SU-DHL-6 (cell line): Measurements from ENCODE around the gene PDSS1.

Source experiments
- H2AFZ ChIP-seq: fragments of 200-600 bp; sonication (generic); 2 replicates; pipeline ENCODE4 v1.6.1; 2014; ENCODE audit warnings: low read depth, mild to moderate bottlenecking, moderate library complexity, mixed read lengths, antibody characterized with exemption, low read length; ENCODE audit not compliant: severe bottlenecking
- H3F3A ChIP-seq: fragments of 200-600 bp; shearing (Covaris generic); 2 replicates; pipeline ENCODE4 v1.6.0; 2016; ENCODE audit warnings: antibody characterized with exemption, mild to moderate bottlenecking; ENCODE audit not compliant: insufficient read depth
- H3K27ac ChIP-seq: fragments of 200-600 bp; sonication (generic); 2 replicates; pipeline ENCODE4 v1.5.1; 2016; ENCODE audit warnings: low read depth, mild to moderate bottlenecking, low read length, moderate library complexity, mixed read lengths
- H3K27me3 ChIP-seq: fragments of 200-600 bp; sonication (generic), shearing (Covaris generic); 2 replicates; pipeline ENCODE4 v1.6.0; 2014; ENCODE audit warnings: mild to moderate bottlenecking, low read length
- H3K36me3 ChIP-seq: fragments of 200-600 bp; sonication (generic); 2 replicates; pipeline ENCODE4 v1.6.1; 2014; ENCODE audit warnings: mild to moderate bottlenecking, low read length, mixed read lengths
- H3K4me2 ChIP-seq: fragments of 300-600, 200-600 bp; shearing (Covaris generic), sonication (generic); 2 replicates; pipeline ENCODE4 v1.6.0; 2014; ENCODE audit warnings: low read length, low read depth, mild to moderate bottlenecking; ENCODE audit not compliant: poor library complexity, severe bottlenecking
- H3K4me3 ChIP-seq: fragments of 200-600 bp; sonication (generic); 2 replicates; pipeline ENCODE4 v1.5.1; 2014; ENCODE audit warnings: antibody characterized with exemption, low read length, mild to moderate bottlenecking, mixed read lengths; ENCODE audit not compliant: insufficient read depth, poor library complexity, severe bottlenecking
- H3K79me2 ChIP-seq: fragments of 200-600 bp; sonication (generic); 2 replicates; pipeline ENCODE4 v1.6.1; 2014; ENCODE audit warnings: mild to moderate bottlenecking, low read length, moderate library complexity; ENCODE audit not compliant: insufficient read depth
- H3K9ac ChIP-seq: fragments of 200-600 bp; sonication (generic); 2 replicates; pipeline ENCODE4 v1.7.0; 2014; ENCODE audit warnings: mild to moderate bottlenecking, low read length
- H3K9me2 ChIP-seq: fragments of 200-600 bp; sonication (generic); replicated peaks from 2 replicates; pipeline ENCODE4 v1.6.1; 2014; ENCODE audit warnings: low read length; ENCODE audit not compliant: insufficient read depth
- H3K9me3 ChIP-seq: fragments of 200-600 bp; sonication (generic); 2 replicates; pipeline ENCODE4 v1.6.1; 2014; ENCODE audit warnings: low read length, mixed read lengths; ENCODE audit not compliant: insufficient read depth
- H4K20me1 ChIP-seq: fragments of 200-600 bp; sonication (generic); 2 replicates; pipeline ENCODE4 v1.6.1; 2014; ENCODE audit warnings: low read depth, mild to moderate bottlenecking, antibody characterized with exemption, low read length, moderate library complexity, mixed read lengths
- CTCF ChIP-seq: fragments of 200-600 bp; sonication (generic); IDR thresholded peaks from one replicate; pipeline ENCODE4 v1.5.1; 2017; ENCODE audit warnings: antibody characterized with exemption, mild to moderate bottlenecking, low read length, moderate library complexity; ENCODE audit not compliant: insufficient read depth, poor library complexity, severe bottlenecking
- EZH2phosphoT487 ChIP-seq: fragments of 200-600 bp; sonication (generic), shearing (Covaris generic); conservative IDR thresholded peaks from 2 replicates; pipeline ENCODE4 v1.6.1; 2018; ENCODE audit warnings: mild to moderate bottlenecking, antibody characterized with exemption, low read length, moderate library complexity, mixed read lengths

PDSS1 gene

GRCh38 chr10:26739071-26739631 is 41.6 kb downstream of the PDSS1 start:
- no peaks in the 10 kb centered on the region for H4K20me1 ChIP-seq
- no peaks in the 10 kb centered on the region for H3K9me2 ChIP-seq
- peak overlapping the region; percentile 88 for H3K27ac ChIP-seq
- no peaks in the 10 kb centered on the region for H3K27me3 ChIP-seq
- H3K79me2 ChIP-seq: no peaks in the 10 kb centered on the region
- H3K9ac ChIP-seq: peak overlapping the region; percentile 20; the same call in 1 of the 2 replicates
- no peak overlapping the region for H2AFZ ChIP-seq
- peaks cover 65% of the 10 kb centered on the region for H3F3A ChIP-seq
- H3K4me2 ChIP-seq: peak overlapping the region; percentile 50
- no peaks in the 10 kb centered on the region for H3K9me3 ChIP-seq
- TF ChIP-seq CTCF: no peak
- no peak for TF ChIP-seq EZH2phosphoT487
- H3K4me3 ChIP-seq: no peak overlapping the region
- peaks cover 12% of the 10 kb centered on the region; the same call in 1 of the 2 replicates for H3K36me3 ChIP-seq

- Histone ChIP-seq H3K79me2 (no peaks in the 10 kb centered on the region), H3K27ac (no peak overlapping the region), H3F3A (peaks cover 66% of the 10 kb centered on the region), H3K4me2 (no peak overlapping the region), H3K4me3 (no peak overlapping the region), H3K9me2 (no peaks in the 10 kb centered on the region), H4K20me1 (no peaks in the 10 kb centered on the region), H3K9ac (no peak overlapping the region), H3K9me3 (no peaks in the 10 kb centered on the region), H2AFZ (no peak overlapping the region), H3K36me3 (peaks cover 14% of the 10 kb centered on the region), H3K27me3 (no peaks in the 10 kb centered on the region)
- TF ChIP-seq EZH2phosphoT487 (no peak), CTCF (no peak)
Observed at GRCh38 chr10:26741368-26741767, 43.9 kb downstream of the PDSS1 start.

DNA sequence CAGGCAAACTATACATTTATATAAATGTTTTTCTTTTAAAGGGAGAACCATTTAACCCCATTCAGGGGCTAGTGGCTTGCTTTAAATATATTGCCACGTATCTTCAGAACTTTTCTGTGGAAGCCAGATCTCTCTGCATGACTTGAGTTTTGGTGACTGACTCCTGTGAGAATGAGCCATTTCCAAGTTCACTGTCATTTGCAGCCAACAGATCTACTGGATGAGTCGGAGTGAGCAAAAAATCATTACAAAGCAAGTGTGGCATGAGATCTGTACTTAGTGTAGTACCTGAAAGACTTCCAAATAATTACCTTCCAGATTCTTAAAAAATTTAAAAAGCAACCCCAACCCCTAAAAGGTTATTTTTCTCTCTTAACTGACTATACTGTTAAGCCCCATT is 45.6 kb downstream of the PDSS1 start:
- Histone ChIP-seq H3K27ac (peak overlapping the region; percentile 60), H2AFZ (no peak overlapping the region), H3K79me2 (peaks cover under 1% of the 10 kb centered on the region; the same call in 1 of the 2 replicates), H3K36me3 (peaks cover 28% of the 10 kb centered on the region), H3K27me3 (no peaks in the 10 kb centered on the region), H3K4me2 (no peak overlapping the region), H4K20me1 (no peaks in the 10 kb centered on the region), H3K9me2 (no peaks in the 10 kb centered on the region), H3K9me3 (no peaks in the 10 kb centered on the region), H3F3A (peaks cover 69% of the 10 kb centered on the region), H3K4me3 (no peak overlapping the region), H3K9ac (no peak overlapping the region)
- TF ChIP-seq CTCF (no peak), EZH2phosphoT487 (no peak)
